Measurements from ENCODE around the gene TLE4.

DNA sequence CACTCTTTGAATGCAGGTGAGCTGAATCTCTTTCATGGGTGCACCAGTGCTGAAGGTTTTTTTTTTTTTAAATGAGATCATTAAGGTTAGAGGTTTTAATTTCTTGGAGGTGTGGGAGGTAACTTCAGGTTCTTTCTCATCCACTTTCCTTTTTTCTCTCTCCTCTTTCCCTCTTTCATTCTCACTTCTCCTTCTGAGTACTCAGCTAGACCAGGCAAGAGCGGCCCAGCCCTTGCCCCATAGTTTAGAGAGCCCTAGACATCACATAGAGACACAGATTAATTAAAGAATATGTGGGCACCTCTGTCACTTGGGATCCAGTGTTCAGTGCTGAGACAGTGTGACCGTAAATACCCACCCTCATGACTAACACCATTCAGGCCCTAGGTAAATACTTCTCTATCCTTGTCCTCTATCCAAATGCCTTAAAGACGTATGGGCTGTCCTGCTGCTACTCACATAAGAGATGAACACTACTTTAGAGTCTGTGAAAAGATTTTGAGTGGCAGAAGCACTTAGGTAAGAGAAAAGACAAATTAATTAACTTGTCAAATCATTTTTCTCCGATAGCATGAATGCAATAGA is 174.1 kb downstream of the TLE4 start:
- TF ChIP-seq POLR2A (IDR thresholded peaks at IDR 0.05; ENCODE audit: low read length) = no peak
- no peak for TF ChIP-seq GATA1 (IDR thresholded peaks at IDR 0.05; ENCODE audit: low read depth, low read length)

Measured in erythroblast (primary cell).